Measurements from ENCODE around the gene TRPM1. TPM values are rescaled to one million over a fixed set of nuclear protein-coding genes. Genes with fewer than 3 reads are reported as not detected.

Gene TRPM1
- total RNA-seq, 2 donors from 2014 or later: not detected

- no peaks in the 10 kb centered on the region for H3K9me3 Mint-ChIP-seq
- peaks cover 12% of the 10 kb centered on the region for H3K4me1 Mint-ChIP-seq (ENCODE audit: low read depth)
- H3K27ac Mint-ChIP-seq: no peak overlapping the region
- DNase-seq (peak; percentile 6 to 12), ATAC-seq (replicated peaks in 1 of 2) (peak; percentile 58 to 70)
- peaks cover 14% of the 10 kb centered on the region for H3K27me3 Mint-ChIP-seq (ENCODE audit: low read depth)
- no peaks in the 10 kb centered on the region for H3K36me3 Mint-ChIP-seq (ENCODE audit: insufficient read depth in 2 of 2)
- peak overlapping the region; percentile 18 to 44 for H3K4me3 Mint-ChIP-seq
Measured at GRCh38 chr15:31004220-31004733, 97.2 kb downstream of the TRPM1 start.

- Mint-ChIP-seq H3K4me1 (ENCODE audit: low read depth) (peaks cover 12% of the 10 kb centered on the region), H3K36me3 (ENCODE audit: insufficient read depth in 2 of 2) (no peaks in the 10 kb centered on the region), H3K27me3 (ENCODE audit: low read depth) (peaks cover 14% of the 10 kb centered on the region), H3K4me3 (no peak overlapping the region), H3K27ac (no peak overlapping the region), H3K9me3 (no peaks in the 10 kb centered on the region)
- no peak for ATAC-seq (replicated peaks in 1 of 2)
- no peak for DNase-seq
Measured at GRCh38 chr15:31001702-31002101, 99.8 kb downstream of the TRPM1 start.

- H3K27me3 Mint-ChIP-seq (ENCODE audit: low read depth): peaks cover 6% of the 10 kb centered on the region
- DNase-seq (no peak), ATAC-seq (replicated peaks in 1 of 2) (no peak)
- H3K9me3 Mint-ChIP-seq: no peaks in the 10 kb centered on the region
- no peak overlapping the region for H3K4me3 Mint-ChIP-seq
- H3K36me3 Mint-ChIP-seq (ENCODE audit: insufficient read depth in 2 of 2): no peaks in the 10 kb centered on the region
- peaks cover 6% of the 10 kb centered on the region for H3K4me1 Mint-ChIP-seq (ENCODE audit: low read depth)
- H3K27ac Mint-ChIP-seq: no peak overlapping the region
Measured at GRCh38 chr15:30999729-31000128, 101.8 kb downstream of the TRPM1 start.

- Mint-ChIP-seq H3K27ac (no peak overlapping the region), H3K4me3 (no peak overlapping the region), H3K27me3 (ENCODE audit: low read depth) (no peaks in the 10 kb centered on the region), H3K4me1 (ENCODE audit: low read depth) (peaks cover 4% of the 10 kb centered on the region), H3K36me3 (ENCODE audit: insufficient read depth in 2 of 2) (no peaks in the 10 kb centered on the region), H3K9me3 (no peaks in the 10 kb centered on the region)
- ATAC-seq (replicated peaks in 1 of 2): no peak
- no peak for DNase-seq
Measured at GRCh38 chr15:30997270-30997669, 104.3 kb downstream of the TRPM1 start.

- H3K9me3 Mint-ChIP-seq: no peaks in the 10 kb centered on the region
- H3K4me3 Mint-ChIP-seq: peak overlapping the region; percentile 87 to 88
- no peaks in the 10 kb centered on the region for H3K27me3 Mint-ChIP-seq (ENCODE audit: low read depth)
- DNase-seq (no peak), ATAC-seq (replicated peaks in 1 of 2) (no peak)
- H3K36me3 Mint-ChIP-seq (ENCODE audit: insufficient read depth in 2 of 2): no peaks in the 10 kb centered on the region
- peak overlapping the region; percentile 79 for H3K27ac Mint-ChIP-seq
- peaks cover 35% of the 10 kb centered on the region for H3K4me1 Mint-ChIP-seq (ENCODE audit: low read depth)
Measured at GRCh38 chr15:30992249-30992864, 109.2 kb downstream of the TRPM1 start.

GRCh38 chr15:30991255-30992235 is 110.0 kb downstream of the TRPM1 start, which contains the start of gene MTMR10:
MTMR10 (minus strand) TSS chr15:30991628; CDS start chr15:30991506, 122 bp downstream.
- peak; percentile 95 to 96 for ATAC-seq (replicated peaks in 1 of 2)
- DNase-seq: peak; percentile 79 to 84
- H3K27ac Mint-ChIP-seq: peak within 1 kb of the TSS; percentile 96
- H3K27me3 Mint-ChIP-seq (ENCODE audit: low read depth): no peaks in the 10 kb centered on the region
- peak within 1 kb of the TSS; percentile 95 to 98 for H3K4me3 Mint-ChIP-seq
- no peaks in the 10 kb centered on the region for H3K9me3 Mint-ChIP-seq
- peaks cover 35% of the 10 kb centered on the region for H3K4me1 Mint-ChIP-seq (ENCODE audit: low read depth)
- H3K36me3 Mint-ChIP-seq (ENCODE audit: insufficient read depth in 2 of 2): no peaks in the 10 kb centered on the region

GRCh38 chr15:30990446-30991254 is 110.9 kb downstream of the TRPM1 start:
- Mint-ChIP-seq H3K4me3 (peak overlapping the region; percentile 95 to 98), H3K4me1 (ENCODE audit: low read depth) (peaks cover 38% of the 10 kb centered on the region), H3K9me3 (no peaks in the 10 kb centered on the region), H3K27ac (peak overlapping the region; percentile 96), H3K27me3 (ENCODE audit: low read depth) (no peaks in the 10 kb centered on the region), H3K36me3 (ENCODE audit: insufficient read depth in 2 of 2) (no peaks in the 10 kb centered on the region)
- DNase-seq: no peak
- ATAC-seq (replicated peaks in 1 of 2): peak in 1 of 2 donors; percentile 6

GRCh38 chr15:30990036-30990435 is 111.5 kb downstream of the TRPM1 start:
- Mint-ChIP-seq H3K36me3 (ENCODE audit: insufficient read depth in 2 of 2) (no peaks in the 10 kb centered on the region), H3K27ac (peak overlapping the region; percentile 96)

GRCh38 chr15:30985081-30985531 is 116.4 kb downstream of the TRPM1 start:
- DNase-seq: no peak
- H3K27me3 Mint-ChIP-seq (ENCODE audit: low read depth): no peaks in the 10 kb centered on the region
- H3K4me1 Mint-ChIP-seq (ENCODE audit: low read depth): peaks cover 54% of the 10 kb centered on the region
- ATAC-seq (replicated peaks in 1 of 2): no peak
- H3K36me3 Mint-ChIP-seq (ENCODE audit: insufficient read depth in 2 of 2): peaks cover 0 to 8% of the 10 kb centered on the region in 2 donors
- no peak overlapping the region for H3K4me3 Mint-ChIP-seq
- no peak overlapping the region for H3K27ac Mint-ChIP-seq
- no peaks in the 10 kb centered on the region for H3K9me3 Mint-ChIP-seq

More at GRCh38 chr15:30990036-30990435, 111.5 kb downstream of the TRPM1 start:
- DNase-seq (peak in 1 of 2 donors; percentile 6), ATAC-seq (replicated peaks in 1 of 2) (no peak)
- no peaks in the 10 kb centered on the region for H3K9me3 Mint-ChIP-seq
- peak overlapping the region; percentile 95 to 98 for H3K4me3 Mint-ChIP-seq
- no peaks in the 10 kb centered on the region for H3K27me3 Mint-ChIP-seq (ENCODE audit: low read depth)
- H3K4me1 Mint-ChIP-seq (ENCODE audit: low read depth): peaks cover 44% of the 10 kb centered on the region

GRCh38 chr15:30984542-30984941 is 117.0 kb downstream of the TRPM1 start:
- Mint-ChIP-seq H3K4me1 (ENCODE audit: low read depth) (peaks cover 49% of the 10 kb centered on the region), H3K27me3 (ENCODE audit: low read depth) (no peaks in the 10 kb centered on the region), H3K36me3 (ENCODE audit: insufficient read depth in 2 of 2) (peaks cover 0 to 8% of the 10 kb centered on the region in 2 donors), H3K9me3 (no peaks in the 10 kb centered on the region), H3K27ac (no peak overlapping the region), H3K4me3 (no peak overlapping the region)
- ATAC-seq (replicated peaks in 1 of 2) (no peak), DNase-seq (no peak)

GRCh38 chr15:30984118-30984517 is 117.4 kb downstream of the TRPM1 start:
- Mint-ChIP-seq H3K27me3 (ENCODE audit: low read depth) (no peaks in the 10 kb centered on the region), H3K27ac (no peak overlapping the region), H3K4me3 (no peak overlapping the region), H3K4me1 (ENCODE audit: low read depth) (peaks cover 50% of the 10 kb centered on the region), H3K36me3 (ENCODE audit: insufficient read depth in 2 of 2) (peaks cover 0 to 9% of the 10 kb centered on the region in 2 donors), H3K9me3 (no peaks in the 10 kb centered on the region)
- ATAC-seq (replicated peaks in 1 of 2): no peak
- no peak for DNase-seq

- ATAC-seq (replicated peaks in 1 of 2): no peak
- Mint-ChIP-seq H3K4me1 (ENCODE audit: low read depth) (peaks cover 29% of the 10 kb centered on the region), H3K4me3 (no peak overlapping the region), H3K36me3 (ENCODE audit: insufficient read depth in 2 of 2) (peaks cover 0 to 13% of the 10 kb centered on the region in 2 donors), H3K27ac (no peak overlapping the region), H3K9me3 (no peaks in the 10 kb centered on the region), H3K27me3 (ENCODE audit: low read depth) (no peaks in the 10 kb centered on the region)
- DNase-seq: no peak
Measured at GRCh38 chr15:30979457-30979856, 122.1 kb downstream of the TRPM1 start.

All from activated T-cell treated with anti-CD3 and anti-CD28 coated beads, Interleukin-2, amount 50 U/mL, for 72 hours (primary cell).